Measurements from ENCODE around the gene LRRK2.
A peak's percentile ranks its signal among the peaks of the same experiment; 100 is the strongest.
"Not testable (repeated sequence)": the region's sequence is repeated elsewhere in the genome, so short reads cannot be mapped to it uniquely, and the experiment has no call there.

The LRRK2 gene

DNA sequence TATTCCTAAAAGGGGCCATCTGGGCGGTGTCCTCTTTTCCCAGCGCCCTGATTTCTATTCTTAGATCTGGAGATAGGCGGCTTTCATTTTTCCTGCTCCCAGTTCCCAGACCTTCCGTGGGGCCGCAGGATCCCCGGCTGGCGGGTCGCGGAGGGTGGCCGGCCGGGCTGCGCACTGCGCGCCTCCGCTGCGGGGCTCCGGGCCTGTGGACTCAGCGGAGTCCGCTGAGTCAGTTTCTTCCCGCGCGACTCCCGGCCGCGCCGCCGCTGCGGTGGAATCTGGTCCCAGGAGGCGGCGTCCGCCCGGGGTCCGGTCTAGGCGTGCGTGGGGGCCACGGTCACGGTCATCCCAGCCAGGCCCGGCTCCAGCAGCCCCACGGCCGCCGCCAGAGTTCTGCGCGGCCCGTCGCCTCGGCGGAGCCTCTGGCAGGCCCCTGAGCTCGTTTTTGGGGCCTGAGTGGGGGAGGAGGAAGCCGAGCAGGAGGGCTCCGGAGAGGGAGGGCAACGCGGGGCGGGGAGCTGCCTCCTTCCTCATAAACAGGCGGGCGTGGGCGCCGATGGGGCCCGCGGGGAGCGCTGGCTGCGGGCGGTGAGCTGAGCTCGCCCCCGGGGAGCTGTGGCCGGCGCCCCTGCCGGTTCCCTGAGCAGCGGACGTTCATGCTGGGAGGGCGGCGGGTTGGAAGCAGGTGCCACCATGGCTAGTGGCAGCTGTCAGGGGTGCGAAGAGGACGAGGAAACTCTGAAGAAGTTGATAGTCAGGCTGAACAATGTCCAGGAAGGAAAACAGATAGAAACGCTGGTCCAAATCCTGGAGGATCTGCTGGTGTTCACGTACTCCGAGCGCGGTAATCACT lies at the start of gene LRRK2:
Gene LRRK2 (plus strand): TSS at position 559 of the 853 bp plus-strand sequence. CDS start 135 bp downstream, at position 694.
- peak; percentile 32 for DNase-seq (ENCODE audit: low spot score)

DNA sequence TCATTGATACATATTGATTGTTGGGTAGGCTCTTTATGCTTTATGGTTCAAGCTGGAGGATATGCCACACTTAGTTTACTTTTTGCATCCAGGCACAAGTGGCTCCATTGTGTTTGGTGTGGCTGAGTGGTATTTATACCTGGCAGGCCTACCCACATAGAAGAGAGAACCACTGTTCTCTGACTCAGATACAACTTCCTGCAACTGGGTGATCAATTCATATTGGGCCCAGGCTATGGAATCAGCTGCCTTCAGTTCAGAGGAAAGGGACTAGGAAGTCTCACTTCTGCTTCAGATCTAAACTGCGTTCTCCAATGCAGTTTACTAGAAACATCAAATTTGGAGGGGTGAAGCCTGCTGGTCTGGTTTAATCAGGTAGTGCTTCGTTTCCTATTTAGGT lies 49.8 kb upstream of the LRRK2 start:
- DNase-seq (ENCODE audit: low spot score) = no peak

DNA sequence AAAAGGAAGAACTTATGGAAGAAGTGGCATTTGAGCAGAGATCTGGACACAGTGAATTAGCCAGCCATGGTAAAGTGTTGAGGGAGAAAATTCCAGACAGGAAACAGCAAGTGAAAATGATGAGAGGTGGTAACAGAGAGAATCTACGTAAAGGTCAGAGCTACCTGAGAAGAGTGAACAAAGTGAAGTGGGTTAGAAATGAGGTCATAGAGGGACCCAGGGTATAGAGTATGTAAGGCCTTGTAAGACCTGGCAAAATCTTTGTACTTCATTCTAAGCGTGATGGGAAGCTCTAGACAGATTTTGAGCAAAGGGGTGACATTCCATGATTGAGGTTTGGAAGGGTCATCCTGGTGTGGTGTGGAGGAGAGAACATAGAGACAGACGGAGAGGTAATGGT lies 49.3 kb upstream of the LRRK2 start:
- DNase-seq (ENCODE audit: low spot score) = no peak

DNA sequence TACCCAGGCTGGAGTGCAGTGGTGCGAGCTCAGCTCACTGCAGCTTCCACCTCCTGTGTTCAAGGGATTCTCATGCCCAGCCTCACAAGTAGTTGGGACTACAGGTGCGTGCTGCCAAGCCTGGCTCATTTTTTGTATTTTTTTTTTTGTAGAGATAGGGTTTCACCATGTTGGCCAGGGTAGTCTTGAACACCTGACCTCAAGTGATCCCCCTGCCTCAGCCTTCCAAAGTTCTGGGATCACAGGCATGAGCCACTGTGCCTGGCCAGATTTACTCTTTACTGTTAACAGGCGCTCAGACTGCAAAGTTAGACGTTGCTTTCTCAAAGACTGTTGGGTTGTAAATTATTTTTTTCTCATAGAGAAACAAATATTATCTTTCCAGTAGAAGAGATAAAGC lies 46.1 kb upstream of the LRRK2 start:
- no peak for DNase-seq (ENCODE audit: low spot score)

DNA sequence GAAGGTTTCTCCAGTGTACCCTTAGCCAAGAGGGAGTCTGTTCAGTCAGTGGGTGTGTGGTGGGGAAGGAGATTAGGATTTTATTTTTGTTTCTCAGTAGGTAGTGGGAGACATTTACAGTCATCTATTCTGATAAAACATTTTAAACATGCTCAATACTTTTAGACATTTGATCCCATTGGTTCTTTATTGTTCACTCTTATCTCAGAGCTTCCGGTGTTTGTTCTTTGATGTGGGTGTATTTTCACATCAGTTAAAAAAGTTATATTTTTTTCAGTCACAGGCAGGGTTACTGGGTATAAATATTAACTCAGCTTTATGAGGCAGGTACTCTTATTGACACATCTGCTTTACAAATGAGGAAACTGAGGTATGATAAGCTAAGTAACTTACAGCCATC lies 43.3 kb upstream of the LRRK2 start:
- DNase-seq (ENCODE audit: low spot score) = no peak

DNA sequence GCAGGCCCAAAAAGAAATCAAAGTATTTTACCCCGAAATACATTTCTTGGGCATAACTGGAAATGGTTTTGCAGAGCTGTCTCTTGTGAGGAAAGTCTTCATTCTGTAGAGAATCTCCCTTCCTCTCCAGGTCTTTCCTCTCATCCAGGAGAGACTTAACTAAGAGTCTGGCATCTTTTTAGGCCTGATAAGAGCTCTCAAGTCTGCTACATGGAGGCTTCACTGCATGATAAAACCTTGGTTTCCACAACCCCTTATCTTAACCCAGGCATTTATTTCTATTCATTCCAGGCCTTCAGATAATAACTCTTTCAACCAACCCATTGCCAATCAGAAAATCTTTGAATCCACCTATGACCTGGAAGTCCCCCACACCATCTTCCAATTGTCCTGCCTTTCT lies 41.1 kb upstream of the LRRK2 start:
- DNase-seq (ENCODE audit: low spot score) = no peak

DNA sequence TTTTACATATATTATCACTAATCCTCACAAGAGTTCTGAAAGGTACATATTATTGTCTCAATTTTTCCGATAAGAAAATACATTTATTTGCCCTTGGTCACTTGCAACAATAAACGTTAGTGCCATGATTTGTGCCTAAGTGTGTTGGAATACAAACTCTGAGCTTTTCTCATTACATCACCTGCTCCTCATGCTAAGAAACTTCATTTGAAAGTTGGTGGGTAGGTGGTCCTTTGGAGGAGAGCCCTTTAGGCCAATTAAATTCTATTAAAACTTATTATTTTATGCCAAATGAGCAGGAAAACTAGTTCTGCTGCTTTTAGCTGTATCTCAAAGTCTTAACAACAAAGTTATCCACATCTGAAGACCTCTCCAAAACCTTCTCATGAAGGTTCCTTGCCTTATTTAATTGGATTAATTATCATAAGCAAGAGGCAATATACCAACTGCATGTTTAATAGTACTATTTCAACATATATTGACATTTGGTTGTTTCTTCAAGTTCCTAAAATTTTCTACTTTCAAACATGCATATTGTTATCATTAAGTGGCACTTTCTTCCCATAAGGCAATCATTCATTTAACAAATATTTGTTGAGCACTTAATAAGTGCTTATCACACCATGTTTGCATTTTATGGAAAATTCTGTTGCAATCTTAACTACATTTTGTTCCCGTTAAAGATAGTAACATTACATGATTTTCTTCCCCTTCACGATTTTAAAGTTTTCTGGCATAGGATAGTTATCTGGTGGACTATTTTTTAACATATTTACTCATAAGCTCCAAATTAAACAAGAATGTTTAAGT lies 40.1 kb upstream of the LRRK2 start:
- no peak for DNase-seq (ENCODE audit: low spot score)

DNA sequence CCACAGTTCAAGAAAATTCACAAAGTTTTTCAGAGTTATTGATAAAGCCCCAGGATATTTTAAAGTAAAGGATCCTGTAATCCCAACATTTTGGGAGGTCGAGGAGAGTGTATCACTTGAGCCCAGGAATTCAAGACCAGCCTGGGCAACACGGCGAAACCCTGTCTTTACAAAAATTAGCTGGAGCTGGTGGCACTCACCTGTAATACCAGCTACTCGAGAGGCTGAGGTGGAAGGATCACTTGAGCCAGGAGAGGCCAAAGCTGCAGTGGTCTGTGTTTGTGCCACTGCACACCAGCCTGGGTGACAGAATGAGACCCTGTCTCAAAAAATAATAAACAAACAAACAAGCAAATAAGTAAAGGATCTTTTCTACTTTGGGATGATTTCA lies 39.5 kb upstream of the LRRK2 start:
- no peak for DNase-seq (ENCODE audit: low spot score)

DNA sequence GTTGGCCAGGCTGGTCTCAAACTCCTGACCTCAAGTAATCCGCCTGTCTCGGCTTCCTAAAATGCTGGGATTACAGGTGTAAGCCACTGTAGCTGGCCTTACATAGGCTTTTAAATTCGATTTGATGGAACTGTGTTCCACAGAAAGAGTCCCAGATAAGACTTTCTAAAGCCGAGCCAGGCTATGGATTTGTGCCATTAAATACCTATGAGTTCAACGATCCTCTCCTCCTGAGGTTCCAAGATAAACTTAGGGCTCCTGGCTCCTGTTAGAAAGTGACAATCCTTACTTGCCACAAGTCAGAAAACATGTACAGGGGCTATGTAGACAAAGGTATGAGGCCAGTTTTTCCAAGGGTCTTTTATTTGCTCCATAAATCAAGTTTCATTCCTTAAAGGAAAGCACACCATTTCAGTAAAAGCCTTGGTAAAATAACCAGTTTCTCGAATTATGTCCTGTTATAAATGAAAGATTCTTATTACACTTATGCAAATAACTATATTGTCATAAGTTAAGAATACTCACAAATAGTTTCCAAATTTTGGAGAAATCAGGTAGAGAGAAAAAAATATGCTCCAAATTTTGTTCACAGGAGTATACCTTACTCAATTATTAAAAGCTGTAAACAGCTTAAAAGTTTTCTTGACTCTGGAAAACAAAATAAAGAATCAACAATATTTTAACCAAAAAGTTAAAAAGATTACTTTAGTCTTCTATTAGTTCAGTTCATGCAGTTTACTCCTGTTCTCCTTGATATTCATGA lies 36.1 kb upstream of the LRRK2 start:
- DNase-seq (ENCODE audit: low spot score) = no peak

DNA sequence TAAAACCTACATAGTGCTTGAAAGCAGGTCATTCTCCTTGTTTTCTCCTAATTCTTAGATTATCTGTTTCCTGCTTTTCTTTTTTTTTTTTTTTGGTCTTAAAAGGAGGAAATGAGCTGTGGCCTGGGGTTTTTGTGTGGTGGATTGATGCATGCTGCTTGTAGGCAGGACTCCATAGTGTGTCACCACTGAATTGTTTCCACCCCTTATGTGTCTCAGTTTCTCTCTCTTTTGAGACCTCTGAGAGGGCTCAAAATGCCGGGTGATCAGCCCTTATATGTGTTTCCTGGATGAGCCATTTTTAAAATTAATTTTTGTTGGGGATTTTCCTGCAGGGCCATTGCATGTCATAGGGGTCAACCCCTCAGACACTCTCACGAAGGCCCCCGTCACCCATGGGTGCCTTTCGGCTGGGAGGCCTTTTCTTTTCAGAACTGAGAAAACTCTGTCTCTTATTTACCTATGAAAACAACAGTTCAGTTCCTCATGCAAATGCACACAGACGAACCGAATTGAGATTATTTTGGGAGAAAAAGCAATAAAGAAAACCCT lies 32.0 kb upstream of the LRRK2 start:
- DNase-seq (ENCODE audit: low spot score) = no peak

DNA sequence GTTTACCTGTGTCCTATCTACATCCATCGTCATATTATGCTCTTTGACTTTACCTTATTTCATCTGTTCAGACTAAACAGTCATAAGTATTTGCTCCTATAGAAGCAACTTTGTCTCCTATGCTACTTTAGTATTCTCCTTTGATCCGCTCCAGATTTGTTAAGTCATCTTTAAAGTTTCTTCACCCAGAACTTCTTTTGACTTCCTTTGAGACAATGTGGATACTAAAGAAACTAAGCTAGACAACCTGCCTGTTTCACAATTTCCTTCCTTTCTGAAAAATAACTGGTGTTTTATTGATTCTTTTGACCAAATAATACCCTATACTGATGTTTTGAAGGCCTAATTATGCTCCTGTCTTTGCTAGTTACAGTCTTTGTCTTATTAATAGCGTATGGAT lies 30.0 kb upstream of the LRRK2 start:
- no peak for DNase-seq (ENCODE audit: low spot score)

DNA sequence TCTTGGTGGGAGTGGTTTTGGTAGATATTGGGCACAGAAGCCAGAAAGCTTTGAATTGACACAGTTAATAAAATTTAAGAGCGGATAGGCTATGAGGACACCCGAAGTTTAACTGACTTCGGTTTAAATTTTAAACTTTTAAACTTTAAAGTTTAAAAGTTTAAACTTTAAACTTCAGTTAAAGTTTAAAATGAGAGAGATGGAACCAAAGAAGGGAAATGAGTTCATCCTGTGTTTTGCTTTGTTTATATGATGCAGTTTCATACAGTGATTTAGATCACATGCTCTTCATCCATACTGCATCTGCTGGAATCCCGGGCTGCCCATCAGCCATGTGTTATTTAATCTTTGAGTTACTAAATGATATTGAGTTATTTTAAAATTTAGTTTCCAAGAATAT lies 27.2 kb upstream of the LRRK2 start:
- DNase-seq (ENCODE audit: low spot score) = no peak

DNA sequence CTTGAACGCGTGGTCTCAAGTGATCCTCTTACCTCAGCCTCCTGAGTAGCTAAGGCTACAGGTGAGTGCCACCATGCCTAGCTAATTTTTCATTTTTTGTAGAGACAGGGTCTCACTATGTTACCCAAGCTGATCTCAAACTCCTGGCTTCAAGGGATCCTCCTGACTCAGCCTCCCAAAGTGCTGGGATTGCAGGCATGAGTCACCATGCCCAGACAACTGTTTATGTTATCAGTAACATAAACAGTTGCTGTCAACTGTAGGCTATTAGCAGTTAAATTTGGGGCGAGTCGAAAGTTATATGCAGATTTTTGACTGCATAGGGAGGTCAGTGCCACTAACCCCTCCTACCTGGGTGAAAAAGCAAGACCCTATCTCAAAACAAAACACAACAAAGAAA lies 26.2 kb upstream of the LRRK2 start:
- DNase-seq (ENCODE audit: low spot score) = no peak

DNA sequence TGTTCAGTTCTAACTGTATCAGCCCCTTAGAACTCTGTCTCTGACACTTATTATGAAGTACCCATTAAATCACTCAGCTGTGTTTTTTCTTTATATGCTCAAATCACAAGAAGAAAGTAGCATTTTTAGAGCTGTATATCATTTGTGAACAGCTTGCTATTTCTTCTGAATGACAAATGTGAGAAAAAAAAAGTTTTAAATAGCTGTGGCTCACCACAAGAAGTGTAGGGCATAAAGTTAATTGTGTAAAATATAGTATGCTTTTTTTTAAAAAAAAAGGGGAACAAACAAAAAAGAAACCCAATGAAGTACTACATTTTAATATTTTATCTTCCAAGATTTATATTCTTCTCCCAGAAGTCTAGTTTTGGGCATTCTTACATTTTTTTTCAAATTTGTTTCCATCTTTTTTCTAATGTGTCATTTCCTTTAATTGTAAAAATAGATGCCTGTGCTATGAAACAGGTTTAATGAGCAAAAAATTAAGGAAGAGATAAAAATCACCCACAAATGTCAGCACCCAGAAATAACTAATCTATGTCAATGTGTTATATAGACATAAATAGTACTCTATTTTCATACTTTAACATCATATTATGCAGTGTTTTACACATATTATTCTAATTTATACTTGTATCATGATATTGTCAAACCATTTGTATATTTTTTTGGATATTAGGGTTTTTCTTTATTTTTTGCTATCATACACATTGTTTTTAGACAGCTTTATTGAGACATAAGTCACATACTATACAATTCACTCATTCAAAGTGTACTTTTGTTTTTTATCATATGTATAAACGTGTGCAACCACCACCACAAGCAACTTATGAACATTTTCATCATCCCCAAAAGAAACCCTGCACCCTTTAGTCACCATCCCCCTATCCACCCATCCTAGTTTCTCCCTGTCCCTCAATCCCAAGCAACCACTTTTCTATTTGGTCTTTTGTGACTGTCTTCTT lies 22.4 kb upstream of the LRRK2 start:
- DNase-seq (ENCODE audit: low spot score) = no peak

DNA sequence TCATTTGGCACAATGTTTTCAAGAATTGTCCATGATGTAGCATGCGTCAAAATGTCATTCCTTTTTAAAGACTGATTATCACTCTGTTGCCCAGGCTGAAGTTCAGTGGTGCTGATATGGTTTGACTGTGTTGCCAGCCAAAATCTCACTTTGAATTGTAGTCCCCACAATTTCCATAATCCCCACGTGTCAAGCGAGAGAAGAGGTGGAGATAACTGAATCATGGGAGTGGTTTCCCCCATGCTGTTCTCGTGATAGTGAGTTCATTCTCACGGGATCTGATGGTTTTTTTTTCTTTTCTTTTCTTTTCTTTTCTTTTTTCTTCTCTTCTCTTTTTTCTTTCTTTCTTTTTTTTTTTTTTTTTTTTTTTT lies 21.8 kb upstream of the LRRK2 start:
- no peak for DNase-seq (ENCODE audit: low spot score)

DNA sequence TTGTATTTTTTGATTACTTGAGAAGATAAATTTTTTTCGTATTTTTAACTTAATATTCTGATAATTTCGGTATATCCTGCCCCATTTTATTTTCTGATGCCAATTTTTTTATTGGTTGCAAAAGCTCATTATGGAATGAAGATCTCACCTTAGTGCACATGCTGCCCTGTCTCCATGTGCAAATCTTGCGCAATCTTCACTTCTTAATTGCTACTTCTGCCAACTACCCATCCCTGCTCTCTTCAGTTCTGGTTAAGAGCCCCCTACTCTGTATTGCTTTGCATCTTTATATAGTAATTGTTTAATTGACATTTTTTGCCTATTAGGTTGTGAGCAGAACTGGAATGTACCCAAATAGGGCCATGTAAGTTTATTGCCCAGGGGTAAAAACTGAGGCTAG lies 20.5 kb upstream of the LRRK2 start:
- DNase-seq (ENCODE audit: low spot score) = no peak

DNA sequence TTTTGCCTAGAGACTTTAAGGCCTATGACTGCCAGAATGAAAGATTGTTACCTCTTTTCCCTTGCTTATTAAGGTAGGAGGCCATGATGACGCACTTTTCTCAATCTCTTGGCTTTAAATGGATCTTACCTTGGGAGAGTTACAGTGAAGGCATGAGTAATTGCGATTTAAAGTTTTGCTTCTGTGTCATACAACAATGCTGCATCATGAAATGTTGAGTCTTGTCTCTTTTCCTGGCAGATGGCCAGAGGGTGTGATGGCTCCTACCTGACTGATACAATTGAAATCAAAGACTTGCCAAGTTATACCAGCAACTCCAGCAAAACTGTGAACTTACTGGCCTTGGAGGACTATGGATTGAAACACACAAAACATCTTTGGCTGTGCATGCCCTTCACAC lies 17.2 kb upstream of the LRRK2 start:
- DNase-seq (ENCODE audit: low spot score) = no peak

DNA sequence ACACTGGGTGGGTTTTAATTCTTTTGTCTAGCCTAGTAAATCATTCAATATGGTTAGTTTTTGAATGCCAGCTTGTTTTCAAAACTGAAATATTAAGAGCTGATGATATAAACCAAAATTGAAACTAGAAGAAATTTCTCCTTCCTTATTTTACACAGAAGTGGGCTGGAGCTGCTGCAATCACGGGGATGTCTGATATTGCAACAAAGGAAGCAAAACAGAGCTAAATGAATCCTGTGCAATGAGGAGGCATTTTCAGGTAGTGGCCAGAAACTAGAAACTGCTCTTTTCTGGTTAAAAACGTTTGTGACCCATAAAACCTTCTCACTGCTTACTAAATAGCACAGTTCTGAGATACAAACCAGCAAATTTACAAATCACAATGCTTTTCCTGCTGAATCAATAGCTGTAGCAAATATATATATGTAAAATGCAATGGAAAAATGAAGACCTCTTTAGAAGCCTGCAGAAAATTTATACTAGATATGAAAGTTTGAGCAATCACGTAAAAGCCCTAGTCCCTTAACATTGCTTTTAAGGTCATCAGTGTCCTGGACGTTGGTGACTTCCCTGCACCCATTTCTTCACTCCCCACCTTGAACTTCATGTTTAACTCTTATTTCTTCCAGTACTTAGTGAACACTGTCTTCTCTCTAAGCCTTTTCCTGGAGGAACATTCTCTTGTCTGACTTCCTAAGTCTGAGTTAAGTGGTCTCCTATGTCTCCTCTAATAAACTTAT lies 15.9 kb upstream of the LRRK2 start:
- no peak for DNase-seq (ENCODE audit: low spot score)

DNA sequence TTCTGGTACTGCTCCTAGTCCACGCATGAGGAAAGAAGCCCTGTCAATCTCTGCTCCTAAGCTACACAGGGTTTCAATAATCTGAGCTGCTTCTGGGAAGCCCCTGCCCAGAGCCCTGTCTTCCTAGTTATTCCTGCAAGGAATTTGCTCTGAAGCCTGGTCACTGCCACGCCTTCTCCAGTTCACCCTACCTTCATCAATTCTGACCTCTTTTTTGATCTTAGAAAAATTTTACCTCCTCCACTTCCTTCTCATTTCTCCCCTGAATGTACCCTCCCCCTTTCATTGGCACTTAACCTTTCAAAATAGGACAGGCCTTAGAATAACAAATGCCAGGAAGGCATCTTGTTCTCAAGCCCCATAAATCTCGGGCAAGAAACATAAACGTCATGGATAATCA lies 14.9 kb upstream of the LRRK2 start:
- no peak for DNase-seq (ENCODE audit: low spot score)

DNA sequence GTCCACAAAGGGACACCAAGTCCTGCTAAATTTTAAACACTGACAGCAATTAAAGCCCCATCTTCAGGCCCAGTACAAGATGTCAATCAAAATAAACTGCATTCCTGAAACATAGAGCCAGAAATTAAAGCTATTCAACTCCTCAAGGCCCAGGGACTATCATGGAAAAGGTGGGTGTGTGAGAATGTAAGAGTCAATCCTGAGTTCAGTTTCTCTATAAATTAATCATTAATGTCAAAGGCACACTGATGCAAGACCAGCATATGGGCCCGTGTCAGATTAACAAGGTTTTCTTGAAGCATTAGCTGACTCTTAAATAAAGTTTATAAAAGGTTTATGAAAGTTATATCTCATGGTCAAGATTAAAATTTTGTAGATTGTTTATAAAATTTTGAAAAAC lies 13.6 kb upstream of the LRRK2 start:
- DNase-seq (ENCODE audit: low spot score) = not testable (repeated sequence)

DNA sequence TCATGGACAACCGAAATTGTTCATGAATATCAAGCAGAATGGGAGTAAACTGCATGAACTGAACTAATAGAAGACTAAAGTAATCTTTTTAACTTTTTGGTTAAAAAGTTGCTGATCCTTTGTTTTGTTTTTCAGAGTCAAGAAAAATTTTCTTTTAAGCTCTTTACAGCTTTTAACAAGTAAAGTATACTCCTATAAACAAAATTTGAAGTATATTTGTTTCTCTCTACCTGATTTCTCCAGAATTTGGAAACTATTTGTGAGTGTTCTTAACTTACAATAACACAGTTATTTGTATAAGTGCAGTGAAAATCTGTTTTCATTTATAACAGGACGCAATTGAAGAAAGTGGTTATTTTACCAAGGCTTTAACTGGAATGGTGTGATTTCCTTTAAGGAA lies 12.2 kb upstream of the LRRK2 start:
- DNase-seq (ENCODE audit: low spot score) = no peak

Measured in D341Med (cell line).